ENCODE data around the gene ARF3.

Gene ARF3

GRCh38 chr12:48966177-48966895 is 9.0 kb upstream of the ARF3 start:
- no peak for DNase-seq (ENCODE audit: low spot score)

GRCh38 chr12:48965298-48965838 is 8.1 kb upstream of the ARF3 start:
- DNase-seq (ENCODE audit: low spot score), result peak; percentile 67

- no peak for DNase-seq (ENCODE audit: low spot score)
Observed at GRCh38 chr12:48961801-48962200, 4.5 kb upstream of the ARF3 start.

- no peak for DNase-seq (ENCODE audit: low spot score)
Observed at GRCh38 chr12:48961331-48961730, 4.0 kb upstream of the ARF3 start.

- no peak for DNase-seq (ENCODE audit: low spot score)
Observed at GRCh38 chr12:48960834-48961233, 3.5 kb upstream of the ARF3 start.

GRCh38 chr12:48958049-48958388 is 732 bp upstream of the ARF3 start:
- DNase-seq (ENCODE audit: low spot score), result no peak

GRCh38 chr12:48956279-48957140 is 777 bp downstream of the ARF3 start:
- DNase-seq (ENCODE audit: low spot score), result peak; percentile 95

- no peak for DNase-seq (ENCODE audit: low spot score)
Observed at GRCh38 chr12:48954841-48955501, 2.3 kb downstream of the ARF3 start.

- DNase-seq (ENCODE audit: low spot score), result no peak
Observed at GRCh38 chr12:48954061-48954460, 3.2 kb downstream of the ARF3 start.

GRCh38 chr12:48952691-48953090 is 4.6 kb downstream of the ARF3 start:
- no peak for DNase-seq (ENCODE audit: low spot score)

GRCh38 chr12:48947727-48948126 is 9.6 kb downstream of the ARF3 start:
- no peak for DNase-seq (ENCODE audit: low spot score)

- no peak for DNase-seq (ENCODE audit: low spot score)
Observed at GRCh38 chr12:48946943-48947342, 10.3 kb downstream of the ARF3 start.

- DNase-seq (ENCODE audit: low spot score), result no peak
Observed at GRCh38 chr12:48946205-48946604, 11.1 kb downstream of the ARF3 start.

GRCh38 chr12:48943221-48943620 is 14.1 kb downstream of the ARF3 start:
- no peak for DNase-seq (ENCODE audit: low spot score)

- no peak for DNase-seq (ENCODE audit: low spot score)
Observed at GRCh38 chr12:48940181-48940580, 17.1 kb downstream of the ARF3 start.

- no peak for DNase-seq (ENCODE audit: low spot score)
Observed at GRCh38 chr12:48938805-48939204, 18.5 kb downstream of the ARF3 start.

GRCh38 chr12:48937170-48937569 is 20.1 kb downstream of the ARF3 start:
- DNase-seq (ENCODE audit: low spot score), result no peak

GRCh38 chr12:48936379-48936979 is 20.8 kb downstream of the ARF3 start:
- DNase-seq (ENCODE audit: low spot score), result peak; percentile 83

GRCh38 chr12:48934312-48934706 is 23.0 kb downstream of the ARF3 start:
- DNase-seq (ENCODE audit: low spot score), result no peak

GRCh38 chr12:48933664-48934311 is 23.5 kb downstream of the ARF3 start:
- no peak for DNase-seq (ENCODE audit: low spot score)

GRCh38 chr12:48932878-48933277 is 24.4 kb downstream of the ARF3 start:
- no peak for DNase-seq (ENCODE audit: low spot score)

- no peak for DNase-seq (ENCODE audit: low spot score)
Observed at GRCh38 chr12:48930475-48930874, 26.8 kb downstream of the ARF3 start.
